ENCODE measurements around the gene PDE7B. TPM values are rescaled to one million over a fixed set of nuclear protein-coding genes. Genes with fewer than 3 reads are reported as not detected.

PDE7B gene
- total RNA-seq, 1 donor from 2014 or later: 12.6 TPM

DNA sequence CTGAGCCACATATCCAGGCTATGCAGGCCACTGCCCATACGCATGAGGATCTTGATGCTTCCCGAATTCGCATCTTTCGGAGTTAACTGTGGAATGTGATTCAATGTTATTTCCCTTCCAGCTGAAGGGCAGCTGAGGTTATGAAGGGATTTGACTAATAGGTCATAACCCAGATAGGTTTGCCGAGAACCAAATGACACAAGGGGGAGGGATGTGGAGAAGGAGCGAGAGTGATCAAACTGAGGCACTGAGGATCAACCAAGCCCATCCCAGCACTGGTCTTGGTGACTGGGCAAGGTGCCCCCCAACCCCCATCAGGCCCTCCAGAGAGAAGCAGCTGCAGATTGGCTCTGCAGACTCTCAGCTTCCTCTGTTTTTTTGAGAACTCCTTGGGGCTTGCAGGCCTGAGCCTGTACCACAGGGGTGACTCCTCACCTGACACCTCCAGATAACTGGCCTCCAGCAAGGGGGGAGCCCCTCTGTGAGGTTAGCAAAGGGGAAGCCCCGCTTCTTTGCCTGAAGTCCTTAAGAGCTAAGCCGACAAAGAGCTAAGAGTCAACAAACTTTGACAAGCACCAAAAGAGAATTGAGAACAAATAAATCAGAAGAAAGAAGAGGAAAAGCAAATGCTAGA lies 185.9 kb downstream of the PDE7B start:
- peak; percentile 18 for DNase-seq
- Histone ChIP-seq H3K4me1 (peaks cover 96% of the 10 kb centered on the region), H3K4me3 (peak overlapping the region; percentile 72), H3K9me3 (replicated peaks) (no peaks in the 10 kb centered on the region), H3K27me3 (ENCODE audit: low read depth) (no peaks in the 10 kb centered on the region), H3K36me3 (no peaks in the 10 kb centered on the region), H3K27ac (replicated peaks) (peak overlapping the region; percentile 93)
- intact Hi-C loops (cut with micrococcal nuclease): loop anchor here (10.0 kb wide), 1 partner anchor 67 kb away; no protein-coding TSS in a partner anchor
- TF ChIP-seq, protein P1, sequence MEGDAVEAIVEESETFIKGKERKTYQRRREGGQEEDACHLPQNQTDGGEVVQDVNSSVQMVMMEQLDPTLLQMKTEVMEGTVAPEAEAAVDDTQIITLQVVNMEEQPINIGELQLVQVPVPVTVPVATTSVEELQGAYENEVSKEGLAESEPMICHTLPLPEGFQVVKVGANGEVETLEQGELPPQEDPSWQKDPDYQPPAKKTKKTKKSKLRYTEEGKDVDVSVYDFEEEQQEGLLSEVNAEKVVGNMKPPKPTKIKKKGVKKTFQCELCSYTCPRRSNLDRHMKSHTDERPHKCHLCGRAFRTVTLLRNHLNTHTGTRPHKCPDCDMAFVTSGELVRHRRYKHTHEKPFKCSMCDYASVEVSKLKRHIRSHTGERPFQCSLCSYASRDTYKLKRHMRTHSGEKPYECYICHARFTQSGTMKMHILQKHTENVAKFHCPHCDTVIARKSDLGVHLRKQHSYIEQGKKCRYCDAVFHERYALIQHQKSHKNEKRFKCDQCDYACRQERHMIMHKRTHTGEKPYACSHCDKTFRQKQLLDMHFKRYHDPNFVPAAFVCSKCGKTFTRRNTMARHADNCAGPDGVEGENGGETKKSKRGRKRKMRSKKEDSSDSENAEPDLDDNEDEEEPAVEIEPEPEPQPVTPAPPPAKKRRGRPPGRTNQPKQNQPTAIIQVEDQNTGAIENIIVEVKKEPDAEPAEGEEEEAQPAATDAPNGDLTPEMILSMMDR (IDR thresholded peaks at IDR 0.05; ENCODE audit: borderline replicate concordance): no peak

DNA sequence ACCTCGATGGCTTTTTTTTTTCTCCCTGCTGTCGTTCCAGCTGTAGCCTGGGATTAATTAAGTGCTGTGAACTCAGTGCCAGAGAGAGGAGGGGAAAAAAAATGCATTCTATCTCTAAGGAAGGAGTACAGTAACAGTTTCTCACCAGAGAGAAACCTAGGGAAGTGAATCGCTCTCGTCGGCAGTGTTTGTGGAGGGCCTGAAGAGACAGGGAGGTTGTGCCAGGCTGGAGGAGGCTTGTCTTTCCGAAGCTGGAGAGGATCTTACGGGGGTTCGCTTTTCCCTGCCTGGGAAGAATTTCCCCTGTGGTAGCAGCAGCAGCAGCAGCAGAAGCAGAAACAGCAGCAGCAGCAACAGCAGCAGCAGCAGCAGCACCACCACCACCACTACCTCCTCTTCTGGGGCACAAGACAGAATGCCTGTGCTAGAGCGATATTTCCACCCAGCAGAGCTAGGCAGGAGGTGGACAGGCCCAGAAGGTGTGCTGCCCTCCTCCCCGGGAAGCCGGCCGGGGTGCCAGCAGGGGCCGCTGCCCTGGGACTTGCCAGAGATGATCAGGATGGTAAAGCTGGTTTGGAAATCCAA lies 186.5 kb downstream of the PDE7B start:
- Histone ChIP-seq H3K36me3 (no peaks in the 10 kb centered on the region), H3K9me3 (replicated peaks) (no peaks in the 10 kb centered on the region), H3K27ac (replicated peaks) (peak overlapping the region; percentile 93), H3K27me3 (ENCODE audit: low read depth) (no peaks in the 10 kb centered on the region), H3K4me1 (peaks cover 95% of the 10 kb centered on the region), H3K4me3 (peak overlapping the region; percentile 72)
- TF ChIP-seq, protein P1 (IDR thresholded peaks at IDR 0.05; ENCODE audit: borderline replicate concordance): peak; percentile 56
- intact Hi-C loops (cut with micrococcal nuclease): loop anchor here (10.0 kb wide), 1 partner anchor 67 kb away; no protein-coding TSS in a partner anchor
- DNase-seq: peak; percentile 55

DNA sequence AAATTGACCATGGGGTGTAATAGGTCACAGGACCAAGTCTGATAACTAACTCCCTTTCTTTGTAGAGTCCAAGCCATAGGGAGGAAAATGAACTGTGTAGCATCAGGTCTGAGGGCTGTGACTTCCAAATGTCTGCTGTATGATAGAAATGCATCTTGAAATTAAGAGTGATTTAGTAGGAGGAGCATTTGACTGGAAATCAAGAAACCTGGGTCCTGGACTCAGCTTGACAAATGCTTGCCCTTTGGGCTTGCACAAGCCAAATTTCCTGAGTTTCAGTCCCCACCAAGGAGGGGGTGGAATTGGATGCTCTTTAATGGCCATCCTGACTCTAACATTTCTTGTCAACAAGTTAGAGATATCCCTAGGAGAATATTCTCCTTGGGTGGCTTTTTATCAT lies 187.0 kb downstream of the PDE7B start:
- TF ChIP-seq, protein P1 (IDR thresholded peaks at IDR 0.05; ENCODE audit: borderline replicate concordance): no peak
- Histone ChIP-seq H3K9me3 (replicated peaks) (no peaks in the 10 kb centered on the region), H3K36me3 (no peaks in the 10 kb centered on the region), H3K4me3 (peak overlapping the region; percentile 72), H3K27me3 (ENCODE audit: low read depth) (no peaks in the 10 kb centered on the region), H3K27ac (replicated peaks) (peak overlapping the region; percentile 93), H3K4me1 (peaks cover 97% of the 10 kb centered on the region)
- intact Hi-C loops (cut with micrococcal nuclease): loop anchor here (10.0 kb wide), 1 partner anchor 66 kb away; no protein-coding TSS in a partner anchor
- no peak for DNase-seq

DNA sequence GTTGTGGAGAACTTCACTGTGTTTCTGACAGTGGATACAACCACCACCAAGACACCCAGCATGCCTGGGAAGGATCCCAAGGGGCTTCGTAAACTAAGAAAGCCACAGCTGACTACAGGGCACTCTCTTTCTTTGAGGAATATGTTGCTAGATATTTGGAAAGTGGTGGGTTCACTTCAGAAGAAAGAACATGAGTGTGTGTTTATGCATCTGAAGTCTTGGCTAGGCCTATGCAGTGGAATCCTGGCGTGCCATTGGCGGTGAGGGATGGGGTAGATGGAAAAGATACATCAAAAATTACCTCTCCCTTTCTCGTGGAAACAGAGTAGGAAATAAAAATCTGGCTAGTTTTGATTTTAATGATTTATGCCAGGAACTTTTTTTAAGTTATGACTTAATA lies 187.7 kb downstream of the PDE7B start:
- DNase-seq: no peak

DNA sequence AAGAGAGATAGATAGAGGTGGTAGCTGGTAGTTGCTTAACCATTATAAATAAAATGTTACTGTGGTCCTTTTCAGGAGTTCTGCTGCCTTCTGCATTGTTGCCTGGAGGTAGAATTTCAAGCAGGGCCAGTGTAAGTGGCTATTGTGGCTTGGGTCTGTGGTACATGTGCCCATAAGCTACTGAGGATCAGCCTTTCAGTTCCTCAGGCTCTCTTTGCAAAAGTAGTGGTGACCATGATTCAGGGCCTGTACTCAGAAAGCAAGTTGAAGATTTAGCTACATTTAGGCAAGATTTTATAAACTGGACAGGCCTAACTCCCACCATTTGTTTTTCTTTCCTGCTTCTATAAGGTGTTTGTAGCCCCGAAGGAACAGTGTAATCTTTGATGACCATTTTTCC lies 199.0 kb downstream of the PDE7B start:
- Histone ChIP-seq H3K4me3 (peak overlapping the region; percentile 47), H3K9me3 (replicated peaks) (no peaks in the 10 kb centered on the region), H3K36me3 (no peaks in the 10 kb centered on the region), H3K4me1 (peaks cover 65% of the 10 kb centered on the region), H3K27ac (replicated peaks) (peak overlapping the region; percentile 84), H3K27me3 (ENCODE audit: low read depth) (no peaks in the 10 kb centered on the region)
- intact Hi-C loops (cut with micrococcal nuclease): no loop called here
- TF ChIP-seq, protein P1 (IDR thresholded peaks at IDR 0.05; ENCODE audit: borderline replicate concordance): no peak
- no peak for DNase-seq

More for the DNA sequence above, 187.7 kb downstream of the PDE7B start:
- intact Hi-C loops (cut with micrococcal nuclease): loop anchor here (10.0 kb wide), 1 partner anchor 66 kb away; no protein-coding TSS in a partner anchor
- peak overlapping the region; percentile 72 for H3K4me3 ChIP-seq
- no peaks in the 10 kb centered on the region for H3K36me3 ChIP-seq
- no peaks in the 10 kb centered on the region for H3K9me3 ChIP-seq (replicated peaks)
- peaks cover 98% of the 10 kb centered on the region for H3K4me1 ChIP-seq
- no peaks in the 10 kb centered on the region for H3K27me3 ChIP-seq (ENCODE audit: low read depth)
- TF ChIP-seq, protein P1 (IDR thresholded peaks at IDR 0.05; ENCODE audit: borderline replicate concordance): no peak
- peak overlapping the region; percentile 93 for H3K27ac ChIP-seq (replicated peaks)

All from left ventricle myocardium inferior (tissue), 1 donor.